Heart right ventricle (tissue), 16 donors: ENCODE measurements around the gene GPC5. TPM values are rescaled to one million over a fixed set of nuclear protein-coding genes. Genes with fewer than 3 reads are reported as not detected.

Experiments used
- ATAC-seq, 8 donors: fragments of 200-7000 bp; cut with Tn5 transposase; one replicate each; pipeline ENCODE4 v1.9.1; 2020; ENCODE audit warnings: mild to moderate bottlenecking in 8 of 8, moderate library complexity in 8 of 8, moderate number of reproducible peaks in 1 of 8
- DNase-seq, 2 donors: peaks; one replicate each; pipeline ENCODE4 v3.0.0-alpha.2; 2020
- H3K27ac ChIP-seq, 10 donors: fragments of 200-600 bp; sonication (generic) in 2 of 10; one replicate each; pipeline versions ENCODE4 v1.5.0 to v1.8.0; 2020 to 2022; ENCODE audit warnings: mild to moderate bottlenecking in 3 of 10
- H3K27me3 ChIP-seq, 7 donors: fragments of 200-600 bp; one replicate each; pipeline ENCODE4 v1.8.0; 2021 to 2022; ENCODE audit warnings: mild to moderate bottlenecking in 2 of 7
- H3K36me3 ChIP-seq, 9 donors: fragments of 200-600 bp; sonication (generic) in 1 of 9; one replicate each; pipeline versions ENCODE4 v1.5.0 to v1.8.0; 2020 to 2022; ENCODE audit warnings: mild to moderate bottlenecking in 2 of 9
- H3K4me1 ChIP-seq, 9 donors: fragments of 200-600 bp; sonication (generic) in 1 of 9; one replicate each; pipeline versions ENCODE4 v1.5.0 to v1.8.0; 2020 to 2022; ENCODE audit warnings: mild to moderate bottlenecking in 4 of 9
- H3K4me3 ChIP-seq, 10 donors: fragments of 200-600 bp; sonication (generic) in 2 of 10; one replicate each; pipeline versions ENCODE4 v1.5.0 to v1.8.0; 2020 to 2022; ENCODE audit warnings: mild to moderate bottlenecking in 7 of 10, moderate library complexity in 2 of 10
- H3K9me3 ChIP-seq, 11 donors: fragments of 200-600 bp in 10 of 11; sonication (generic) in 2 of 11; one replicate each; pipeline versions ENCODE4 v1.5.0 to v1.8.0; 2013 to 2022; ENCODE audit warnings: mild to moderate bottlenecking in 2 of 11, control low read depth in 1 of 11, moderate library complexity in 1 of 11
- WGBS, 2 donors: extraction: QIAGEN DNeasy Blood & Tissue Kit; methylation state at CpG; one replicate each; pipeline ENCODE4 v1.1.7; 2013; ENCODE audit warnings: inconsistent platforms in 1 of 2; 5-methylcytosine and 5-hydroxymethylcytosine counted together
- intact Hi-C, 10 donors: fragments of 100-400 bp; cut with DNase I; formaldehyde crosslinking; loops; one replicate each; pipeline versions ENCODE4 v1.11.1 to v1.14.2; 2022
- polyA plus RNA-seq, 2 donors: library from polyadenylated mRNA; stranded (reverse); fragments of 200-250 nt; gene quantifications; one replicate each; pipeline ENCODE4 v1.2.3, GENCODE V29; 2013
- total RNA-seq, 10 donors: library from RNA; stranded (reverse); fragmentation: NEBNext Ultra II Directional in 3 of 10; extraction: Animal tissue kit (Norgen Biotek cat#: 25700) in 3 of 10; gene quantifications; one replicate each; pipeline versions ENCODE4 v1.2.1 to v1.2.4, GENCODE V29; 2021 to 2023
- TF ChIP-seq, protein P1 (sequence below), 9 donors: fragments of 200-600 bp; sonication (generic) in 2 of 9; IDR thresholded peaks; one replicate each; pipeline versions ENCODE4 v1.5.0 to v1.8.0; 2021 to 2022; ENCODE audit warnings: antibody characterized with exemption in 9 of 9, mild to moderate bottlenecking in 5 of 9, moderate library complexity in 1 of 9
- donor health status: Arrhythmogenic right ventricular cardiomyopathy.
- donor health status: ischemic (EF 13 %, LVEDD 7.1; RV severe dilation, severe dysfunction).
- donor health status: healthy with polysubstance abuse.
- donor health status: DM: no; HTN: yes; CAD: no.
- donor health status: DM: no; HTN: no; CAD: no.
- donor health status: ischemic (EF 25% LVEDD 6.9; RV normal size, moderate dysfunction).
- donor health status: ischemic (EF 25% LVEDD 5.7; RV mildly dilated, moderate dysfunction).
- donor health status: healthy.
- donor health status: DM: yes; HTN: yes; CAD: no.
- donor health status: Ischemic cardiomyopathy.
- donor health status: ischemic (EF 35%, LVEDD 5.7; RV mildly dilated, moderate dysfunction).
- donor health status: nonischemic (EF 11% LVEDD 7.7; RV severe dilation, severe dysfunction).
- donor health status: DM: yes; HTN: yes; CAD: no.
- donor health status: PGD.
- donor health status: ischemic (EF 29% LVEDD 5.4; RV normal size, mild dysfunction).
- donor health status: nonischemic (EF 23%, LVEDD 6.1; RV moderate dilation, normal function).

The GPC5 gene
- total and polyA plus RNA-seq, 12 donors = 0.01 to 3.5 (median 0.70) TPM; not detected in 1

DNA sequence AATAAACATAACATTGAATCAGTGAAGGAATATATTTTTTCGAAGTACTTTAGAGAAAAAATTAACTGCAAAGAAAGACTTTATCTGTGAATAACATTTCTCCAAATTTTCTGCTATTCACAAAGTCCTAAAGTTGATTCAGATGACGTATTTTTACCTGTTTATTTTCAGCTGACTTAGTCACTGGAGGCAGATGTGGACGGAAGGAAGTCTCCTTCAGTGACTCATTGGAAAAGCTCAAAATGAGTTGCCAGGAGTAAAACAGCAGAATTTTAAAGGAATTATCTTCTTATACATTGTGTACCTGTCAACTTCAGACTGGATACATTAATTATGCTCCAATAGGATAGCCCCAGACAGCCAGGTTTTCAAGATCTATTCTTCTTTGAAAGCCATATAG is 1148.8 kb downstream of the GPC5 start:
- H3K27me3 ChIP-seq = no peaks in the 10 kb centered on the region
- 72 to 79% methylated on average over 3 of the region's 3 CpGs for WGBS, 2 donors
- no peak for ATAC-seq
- H3K4me1 ChIP-seq = no peaks in the 10 kb centered on the region
- H3K36me3 ChIP-seq = no peaks in the 10 kb centered on the region
- intact Hi-C loops = no loop called here
- DNase-seq = no peak
- TF ChIP-seq, protein P1, sequence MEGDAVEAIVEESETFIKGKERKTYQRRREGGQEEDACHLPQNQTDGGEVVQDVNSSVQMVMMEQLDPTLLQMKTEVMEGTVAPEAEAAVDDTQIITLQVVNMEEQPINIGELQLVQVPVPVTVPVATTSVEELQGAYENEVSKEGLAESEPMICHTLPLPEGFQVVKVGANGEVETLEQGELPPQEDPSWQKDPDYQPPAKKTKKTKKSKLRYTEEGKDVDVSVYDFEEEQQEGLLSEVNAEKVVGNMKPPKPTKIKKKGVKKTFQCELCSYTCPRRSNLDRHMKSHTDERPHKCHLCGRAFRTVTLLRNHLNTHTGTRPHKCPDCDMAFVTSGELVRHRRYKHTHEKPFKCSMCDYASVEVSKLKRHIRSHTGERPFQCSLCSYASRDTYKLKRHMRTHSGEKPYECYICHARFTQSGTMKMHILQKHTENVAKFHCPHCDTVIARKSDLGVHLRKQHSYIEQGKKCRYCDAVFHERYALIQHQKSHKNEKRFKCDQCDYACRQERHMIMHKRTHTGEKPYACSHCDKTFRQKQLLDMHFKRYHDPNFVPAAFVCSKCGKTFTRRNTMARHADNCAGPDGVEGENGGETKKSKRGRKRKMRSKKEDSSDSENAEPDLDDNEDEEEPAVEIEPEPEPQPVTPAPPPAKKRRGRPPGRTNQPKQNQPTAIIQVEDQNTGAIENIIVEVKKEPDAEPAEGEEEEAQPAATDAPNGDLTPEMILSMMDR (IDR thresholded peaks at IDR 0.05) = no peak
- H3K4me3 ChIP-seq = no peak overlapping the region
- no peak overlapping the region for H3K27ac ChIP-seq
- peaks cover 0 to 13% (median 0%) of the 10 kb centered on the region in 11 donors for H3K9me3 ChIP-seq

DNA sequence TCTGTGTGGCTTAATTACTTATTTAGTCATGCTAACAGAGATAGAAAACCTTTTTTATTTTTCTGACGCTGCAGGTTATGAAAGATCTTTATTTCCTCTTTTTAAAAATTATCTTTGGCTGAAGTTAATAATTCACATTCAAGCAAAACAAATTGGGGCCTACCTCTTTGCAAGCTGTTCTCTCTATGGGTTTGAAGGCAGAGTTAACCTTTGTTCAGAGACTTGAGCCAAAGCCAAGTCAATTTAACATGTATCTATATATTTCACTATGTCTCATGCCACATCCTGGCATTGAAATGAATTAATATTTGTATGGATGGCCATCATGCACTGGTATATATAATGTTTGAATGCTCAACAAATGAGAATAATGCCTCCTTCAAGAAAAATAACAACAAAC is 1150.9 kb downstream of the GPC5 start:
- ATAC-seq = no peak
- 71 to 81% methylated on average over 1 of the region's 1 CpG for WGBS, 2 donors

DNA sequence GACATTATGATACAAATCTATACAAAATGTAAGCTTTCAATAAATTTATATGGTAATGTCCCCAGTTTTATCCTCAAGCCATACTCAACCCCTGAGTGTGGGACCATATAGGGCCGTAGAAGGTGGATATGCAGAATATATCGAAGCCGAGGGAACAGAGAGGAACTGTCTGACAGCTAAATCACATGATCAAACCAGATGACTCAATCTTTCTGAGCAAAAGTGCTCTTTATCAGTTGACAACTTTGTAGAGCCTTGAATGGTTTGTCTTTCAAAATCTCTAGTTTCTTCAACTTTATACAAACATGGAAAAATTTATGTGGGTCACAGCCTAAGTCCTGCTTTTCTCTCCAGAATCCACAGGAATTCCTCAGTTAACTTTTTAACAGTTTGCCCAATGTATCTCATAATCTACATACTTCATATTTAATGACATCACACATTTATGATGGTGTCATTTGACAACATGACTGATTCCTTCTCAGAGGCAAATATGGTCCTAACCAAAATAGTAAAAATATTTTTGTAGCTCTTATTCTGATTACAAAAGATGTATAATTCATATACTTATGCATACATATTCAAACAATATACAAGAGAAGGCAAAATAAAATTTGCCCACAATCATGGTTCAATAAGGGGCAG is 1155.2 kb downstream of the GPC5 start:
- no peak for DNase-seq
- intact Hi-C loops = no loop called here
- WGBS, 2 donors = 83 to 95% methylated on average over 3 of the region's 3 CpGs
- TF ChIP-seq, protein P1 (IDR thresholded peaks at IDR 0.05) = no peak
- no peaks in the 10 kb centered on the region for H3K4me1 ChIP-seq
- H3K27ac ChIP-seq = no peak overlapping the region
- H3K36me3 ChIP-seq = no peaks in the 10 kb centered on the region
- no peak for ATAC-seq
- H3K4me3 ChIP-seq = no peak overlapping the region
- no peaks in the 10 kb centered on the region for H3K27me3 ChIP-seq
- H3K9me3 ChIP-seq = no peaks in the 10 kb centered on the region

More for the DNA sequence above, 1150.9 kb downstream of the GPC5 start:
- H3K27me3 ChIP-seq = no peaks in the 10 kb centered on the region
- intact Hi-C loops = no loop called here
- H3K9me3 ChIP-seq = no peaks in the 10 kb centered on the region
- no peak overlapping the region for H3K4me3 ChIP-seq
- no peak for DNase-seq
- TF ChIP-seq, protein P1 (IDR thresholded peaks at IDR 0.05) = no peak
- no peaks in the 10 kb centered on the region for H3K36me3 ChIP-seq
- H3K4me1 ChIP-seq = no peaks in the 10 kb centered on the region
- no peak overlapping the region for H3K27ac ChIP-seq

DNA sequence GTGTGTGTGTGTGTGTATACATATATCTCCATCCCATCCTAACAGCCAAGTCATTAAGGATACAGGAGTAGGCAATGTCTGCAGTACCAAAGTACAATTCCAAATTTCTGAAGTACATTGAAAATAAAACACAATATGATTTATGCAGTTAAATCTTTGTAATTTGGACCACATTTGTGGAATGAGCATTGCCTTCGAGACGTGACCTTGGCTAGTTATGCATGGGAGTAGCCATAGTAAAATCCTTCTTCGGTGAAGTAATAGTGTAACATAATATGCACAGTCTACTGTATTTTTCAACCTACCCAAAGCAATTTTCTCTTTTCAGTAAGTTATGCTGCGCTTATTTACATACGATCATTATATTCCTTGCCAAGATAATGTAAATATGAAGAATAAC is 1162.5 kb downstream of the GPC5 start:
- intact Hi-C loops = no loop called here
- ATAC-seq (no peak), DNase-seq (no peak)
- TF ChIP-seq, protein P1 (IDR thresholded peaks at IDR 0.05) = no peak
- Histone ChIP-seq H3K4me1 (no peaks in the 10 kb centered on the region), H3K36me3 (no peaks in the 10 kb centered on the region), H3K27me3 (no peaks in the 10 kb centered on the region), H3K4me3 (no peak overlapping the region), H3K27ac (no peak overlapping the region), H3K9me3 (no peaks in the 10 kb centered on the region)
- WGBS, 2 donors = 61 to 77% methylated on average over 5 of the region's 5 CpGs
